K562 (cell line): ENCODE measurements around the gene NACC1. TPM values are rescaled to one million over a fixed set of nuclear protein-coding genes. Genes with fewer than 3 reads are reported as not detected.

Experiments used
- BACH1 ChIP-seq: fragments of 200-800 bp; sonication (Bioruptor generic); IDR thresholded peaks from 2 replicates; pipeline ENCODE4 v1.6.1; 2016; ENCODE audit warnings: missing genetic modification characterization, missing compliant biosample characterization
- CEBPG ChIP-seq, 3 experiments: fragments of 200-800 bp in 1 of 3; sonication (Bioruptor generic) in 1 of 3; sonication (generic) in 1 of 3; formaldehyde crosslinking in 1 of 3; IDR thresholded peaks in 2 of 3; conservative IDR thresholded peaks in 1 of 3; 2 replicates each; pipeline versions ENCODE4 v1.6.1 to v1.8.0; 2016 to 2022; ENCODE audit warnings: missing compliant biosample characterization in 2 of 3, missing genetic modification characterization in 2 of 3, mild to moderate bottlenecking in 1 of 3, missing genetic modification reagents in 1 of 3
- ETS1 ChIP-seq: conservative IDR thresholded peaks from 2 replicates; pipeline ENCODE4 v1.6.1; 2011; ENCODE audit warnings: low read depth, mild to moderate bottlenecking, low read length; ENCODE audit not compliant: control insufficient read depth
- FOXJ3 ChIP-seq: sonication (generic); formaldehyde crosslinking; IDR thresholded peaks from 2 replicates; pipeline ENCODE4 v1.4.0; 2020; ENCODE audit warnings: mild to moderate bottlenecking, missing genetic modification reagents
- PRPF4 ChIP-seq: fragments of 200-400 bp; formaldehyde crosslinking; IDR thresholded peaks from one replicate; pipeline ENCODE4 v1.6.1; 2017; ENCODE audit warnings: low read length, low read depth, mild to moderate bottlenecking; ENCODE audit not compliant: insufficient read depth, poor library complexity, severe bottlenecking
- REST ChIP-seq, 2 experiments: fragments of 450-650 bp; formaldehyde crosslinking in 1 of 2; IDR thresholded peaks; 2 replicates each; pipeline versions ENCODE4 v1.4.0 to v1.6.1; 2014 to 2020; ENCODE audit warnings: mild to moderate bottlenecking in 2 of 2, borderline replicate concordance in 1 of 2, low read depth in 1 of 2
- RFX7 ChIP-seq: fragments of 250-450 bp; sonication (Bioruptor Pico); IDR thresholded peaks from 2 replicates; pipeline ENCODE4 v1.5.1; 2021; ENCODE audit warnings: mild to moderate bottlenecking
- RUNX1 ChIP-seq: sonication (generic); IDR thresholded peaks from 2 replicates; pipeline ENCODE4 v1.6.1; 2016; ENCODE audit warnings: antibody characterized with exemption, low read depth
- SRSF3 ChIP-seq: fragments of 200-400 bp; formaldehyde crosslinking; IDR thresholded peaks from 2 replicates; pipeline ENCODE4 v1.6.1; 2016; ENCODE audit warnings: mild to moderate bottlenecking, low read length, moderate library complexity; ENCODE audit not compliant: insufficient read depth
- ZBTB5 ChIP-seq: fragments of 450-650 bp; IDR thresholded peaks from 2 replicates; pipeline ENCODE4 v1.6.1; 2017; ENCODE audit warnings: antibody characterized with exemption
- ZNF316 ChIP-seq: fragments of 450-650 bp; IDR thresholded peaks from 2 replicates; pipeline ENCODE4 v1.6.1; 2016
- ZNF76 ChIP-seq: fragments of 250-450 bp; sonication (Bioruptor Pico); IDR thresholded peaks from 2 replicates; pipeline ENCODE4 v1.4.0; 2020; ENCODE audit warnings: mild to moderate bottlenecking, moderate library complexity, borderline replicate concordance
- polyA plus RNA-seq, 8 experiments: library from polyadenylated mRNA; depleted of rRNA in 4 of 8; stranded (reverse) in 5 of 8; unstranded in 3 of 8; fragments of >200 nt; fragmentation: Nextera tagmentation in 2 of 8; fragmentation: Illumina TruSeq in 1 of 8; extraction: Ambion mirVana in 2 of 8; extraction: Trizol in 1 of 8; gene quantifications; 2 replicates each; pipeline versions ENCODE4 v1.2.1 to v1.2.3, GENCODE V29; 2011 to 2014; ENCODE audit warnings: inconsistent platforms in 1 of 8, missing spikeins in 1 of 8
- total RNA-seq, 7 experiments: library from RNA; depleted of rRNA in 6 of 7; stranded (reverse); fragments of >200 nt in 6 of 7; fragmentation: Illumina TruSeq in 2 of 7; extraction: Trizol in 2 of 7; gene quantifications; 2 replicates each; pipeline versions ENCODE4 v1.2.1 to v1.2.3, GENCODE V29; 2011 to 2021; ENCODE audit warnings: low replicate concordance in 1 of 7

The NACC1 gene
- total and polyA plus RNA-seq, 9 of the 15 experiments (the other 6 are each of a cell fraction or from before 2014, with no cell fraction given), result 0.04 to 96.6 (median 25.8) TPM

GRCh38 chr19:13099073-13099999 is 18.7 kb upstream of the NACC1 start (continued):
- peak; percentile 76; the same call in 1 of the 2 replicates for TF ChIP-seq ETS1
- TF ChIP-seq FOXJ3 (CRISPR knock-in tag), result no peak
- peak; percentile 13; the same call in 1 of the 2 replicates for TF ChIP-seq BACH1
- TF ChIP-seq ZBTB5, result no peak
- peak; percentile 61; the same call in 1 of the 2 replicates for TF ChIP-seq ZNF76 (CRISPR knock-in tag)
- no peak; the same call in 1 of the 2 replicates for TF ChIP-seq RFX7 (CRISPR knock-in tag)
- 0 out of 2 replicates have a peak, but pooled peaks have one; percentile 8 for TF ChIP-seq REST (IDR thresholded peaks at IDR 0.05; ENCODE audit: borderline replicate concordance)
- TF ChIP-seq REST (CRISPR knock-in tag; IDR thresholded peaks at IDR 0.05; ENCODE audit: low read depth), result peak; percentile 58
- no peak for TF ChIP-seq ZNF316
- TF ChIP-seq CEBPG (CRISPR knock-in tag; IDR thresholded peaks at IDR 0.05), result no peak
- TF ChIP-seq CEBPG (tag; conservative IDR thresholded peaks at IDR 0.05 in 1 of 2, IDR thresholded peaks at IDR 0.05 in 1 of 2), result no peak
- TF ChIP-seq SRSF3, result no peak
- TF ChIP-seq PRPF4, result no peak
- no peak for TF ChIP-seq RUNX1
